ENCODE results near the gene VAT1L. TPM values are rescaled to one million over a fixed set of nuclear protein-coding genes. Genes with fewer than 3 reads are reported as not detected.
A peak's percentile ranks its signal among the peaks of the same experiment; 100 is the strongest.

Gene VAT1L
- total and polyA plus RNA-seq, 2 experiments from 2014 or later, result 11.0 to 24.4 TPM

DNA sequence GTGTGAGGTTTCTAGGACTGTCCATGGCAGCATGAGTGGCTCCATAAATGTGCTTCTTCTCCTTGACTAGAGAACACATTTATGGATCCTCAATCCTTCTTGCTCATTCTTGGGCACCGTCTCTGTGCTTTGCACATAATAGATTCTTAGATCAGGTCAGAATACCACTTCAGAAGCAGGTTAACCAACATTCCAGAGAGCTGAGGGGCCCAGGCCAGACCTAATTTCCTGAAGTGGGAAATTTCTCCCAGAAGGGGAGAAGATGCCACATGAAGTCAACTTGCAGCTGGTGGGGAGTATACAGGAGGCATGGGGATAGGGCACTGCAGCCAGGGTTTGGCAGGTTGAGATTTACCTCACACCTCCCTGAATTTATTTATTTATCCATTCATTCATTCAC, 24.4 kb upstream of the VAT1L start:
- H3K4me1 Mint-ChIP-seq, result no peaks in the 10 kb centered on the region
- Histone ChIP-seq H3K79me2 (replicated peaks; ENCODE audit: insufficient read depth) (no peaks in the 10 kb centered on the region), H3K4me1 (ENCODE audit: insufficient read depth) (no peaks in the 10 kb centered on the region), H3K4me3 (no peak overlapping the region), H3K9me2 (ENCODE audit: insufficient read depth) (peaks cover 5% of the 10 kb centered on the region; the same call in 1 of the 2 replicates), H3K4me2 (no peak overlapping the region), H3K36me3 (ENCODE audit: insufficient read depth) (no peaks in the 10 kb centered on the region), H2AFZ (no peak overlapping the region), H4K20me1 (replicated peaks; ENCODE audit: insufficient read depth) (no peaks in the 10 kb centered on the region), H3F3A (replicated peaks; ENCODE audit: low read depth) (no peaks in the 10 kb centered on the region), H3K27me3 (ENCODE audit: insufficient read depth) (no peaks in the 10 kb centered on the region), H3K27ac (ENCODE audit: low read depth) (no peak overlapping the region)
- H3K27me3 Mint-ChIP-seq (ENCODE audit: insufficient read depth, low read depth, poor library complexity), result no peaks in the 10 kb centered on the region
- TF ChIP-seq, protein P1, sequence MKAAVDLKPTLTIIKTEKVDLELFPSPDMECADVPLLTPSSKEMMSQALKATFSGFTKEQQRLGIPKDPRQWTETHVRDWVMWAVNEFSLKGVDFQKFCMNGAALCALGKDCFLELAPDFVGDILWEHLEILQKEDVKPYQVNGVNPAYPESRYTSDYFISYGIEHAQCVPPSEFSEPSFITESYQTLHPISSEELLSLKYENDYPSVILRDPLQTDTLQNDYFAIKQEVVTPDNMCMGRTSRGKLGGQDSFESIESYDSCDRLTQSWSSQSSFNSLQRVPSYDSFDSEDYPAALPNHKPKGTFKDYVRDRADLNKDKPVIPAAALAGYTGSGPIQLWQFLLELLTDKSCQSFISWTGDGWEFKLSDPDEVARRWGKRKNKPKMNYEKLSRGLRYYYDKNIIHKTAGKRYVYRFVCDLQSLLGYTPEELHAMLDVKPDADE (IDR thresholded peaks at IDR 0.05), result no peak
- ATAC-seq (no peak), DNase-seq (ENCODE audit: low spot score) (no peak)
- no peak overlapping the region for H3K27ac Mint-ChIP-seq
- H3K9me3 Mint-ChIP-seq, result no peaks in the 10 kb centered on the region; the same call in 2 of the 3 replicates
- no peaks in the 10 kb centered on the region for H3K36me3 Mint-ChIP-seq (ENCODE audit: low read depth)
- no peak overlapping the region for H3K4me3 Mint-ChIP-seq

DNA sequence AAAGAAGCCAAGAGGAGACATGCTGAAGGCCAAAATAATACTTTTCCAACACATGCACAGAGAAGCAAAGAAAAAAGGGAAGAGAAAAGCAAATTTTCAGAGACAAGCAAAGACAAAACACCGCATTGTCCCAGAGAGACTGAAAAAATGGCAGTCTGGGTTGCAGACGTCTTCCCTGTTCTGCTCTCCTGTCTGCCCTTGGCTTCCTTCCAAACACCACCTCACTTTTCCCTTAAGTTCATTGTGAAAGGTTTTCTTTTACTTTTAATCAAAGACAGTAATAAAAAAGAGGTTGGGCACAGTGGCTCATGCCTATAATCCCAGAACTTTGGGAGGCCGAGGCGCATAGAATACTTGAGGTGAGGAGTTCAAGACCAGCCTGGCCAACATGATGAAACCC, 21.2 kb upstream of the VAT1L start:
- TF ChIP-seq NANOG (IDR thresholded peaks at IDR 0.05; ENCODE audit: borderline replicate concordance), result no peak
- no peaks in the 10 kb centered on the region for H3K9me3 Mint-ChIP-seq
- no peaks in the 10 kb centered on the region for H3K27me3 ChIP-seq (ENCODE audit: insufficient read depth)

DNA sequence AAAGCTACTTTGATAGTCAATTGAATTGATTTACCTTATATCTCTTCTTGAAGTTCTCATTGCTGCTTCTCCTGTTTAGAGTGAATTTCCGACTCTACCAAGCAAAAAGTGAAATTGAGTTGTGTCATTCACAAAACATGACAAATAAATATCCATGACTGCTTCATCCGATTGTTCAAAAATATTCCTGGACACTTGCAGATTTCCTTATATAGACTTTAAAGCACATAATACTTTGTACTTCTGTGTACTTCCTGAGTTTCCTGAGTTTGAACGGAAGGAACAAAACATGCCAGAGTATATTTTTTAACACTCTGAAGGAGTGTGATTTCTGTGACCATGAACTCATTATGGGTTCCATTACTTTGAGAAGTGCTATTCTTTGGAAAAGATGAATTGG, 20.5 kb upstream of the VAT1L start:
- peaks cover 5% of the 10 kb centered on the region; the same call in 1 of the 2 replicates for H3K9me2 ChIP-seq (ENCODE audit: insufficient read depth)
- ATAC-seq, result no peak
- no peaks in the 10 kb centered on the region for H3K4me1 ChIP-seq (ENCODE audit: insufficient read depth)
- no peaks in the 10 kb centered on the region for H3K27me3 ChIP-seq (ENCODE audit: insufficient read depth)
- no peak overlapping the region for H3K27ac Mint-ChIP-seq
- H3F3A ChIP-seq (replicated peaks; ENCODE audit: low read depth), result no peaks in the 10 kb centered on the region
- no peak overlapping the region for H3K4me3 Mint-ChIP-seq
- H3K9me3 Mint-ChIP-seq, result no peaks in the 10 kb centered on the region
- no peaks in the 10 kb centered on the region for H3K36me3 Mint-ChIP-seq (ENCODE audit: low read depth)
- no peak for DNase-seq (ENCODE audit: low spot score)
- no peaks in the 10 kb centered on the region for H3K36me3 ChIP-seq (ENCODE audit: insufficient read depth)
- no peak overlapping the region for H3K4me2 ChIP-seq
- H3K4me1 Mint-ChIP-seq, result no peaks in the 10 kb centered on the region
- no peak overlapping the region for H3K4me3 ChIP-seq
- H3K27ac ChIP-seq (ENCODE audit: low read depth), result no peak overlapping the region
- H4K20me1 ChIP-seq (replicated peaks; ENCODE audit: insufficient read depth), result no peaks in the 10 kb centered on the region
- no peaks in the 10 kb centered on the region for H3K79me2 ChIP-seq (replicated peaks; ENCODE audit: insufficient read depth)
- no peaks in the 10 kb centered on the region for H3K27me3 Mint-ChIP-seq (ENCODE audit: insufficient read depth, low read depth, poor library complexity)
- H2AFZ ChIP-seq, result no peak overlapping the region
- TF ChIP-seq NANOG (IDR thresholded peaks at IDR 0.05; ENCODE audit: borderline replicate concordance), result no peak
- no peak for TF ChIP-seq EZH2 (IDR thresholded peaks at IDR 0.05; ENCODE audit: low read depth, unreplicated experiment)
- no peak for TF ChIP-seq ZNF114 (CRISPR knock-in tag; IDR thresholded peaks at IDR 0.05)
- no peak for TF ChIP-seq EZH2phosphoT487 (IDR thresholded peaks at IDR 0.05; ENCODE audit: unreplicated experiment)
- TF ChIP-seq STAT1 (IDR thresholded peaks at IDR 0.05; ENCODE audit: unreplicated experiment), result no peak
- TF ChIP-seq, protein P2, sequence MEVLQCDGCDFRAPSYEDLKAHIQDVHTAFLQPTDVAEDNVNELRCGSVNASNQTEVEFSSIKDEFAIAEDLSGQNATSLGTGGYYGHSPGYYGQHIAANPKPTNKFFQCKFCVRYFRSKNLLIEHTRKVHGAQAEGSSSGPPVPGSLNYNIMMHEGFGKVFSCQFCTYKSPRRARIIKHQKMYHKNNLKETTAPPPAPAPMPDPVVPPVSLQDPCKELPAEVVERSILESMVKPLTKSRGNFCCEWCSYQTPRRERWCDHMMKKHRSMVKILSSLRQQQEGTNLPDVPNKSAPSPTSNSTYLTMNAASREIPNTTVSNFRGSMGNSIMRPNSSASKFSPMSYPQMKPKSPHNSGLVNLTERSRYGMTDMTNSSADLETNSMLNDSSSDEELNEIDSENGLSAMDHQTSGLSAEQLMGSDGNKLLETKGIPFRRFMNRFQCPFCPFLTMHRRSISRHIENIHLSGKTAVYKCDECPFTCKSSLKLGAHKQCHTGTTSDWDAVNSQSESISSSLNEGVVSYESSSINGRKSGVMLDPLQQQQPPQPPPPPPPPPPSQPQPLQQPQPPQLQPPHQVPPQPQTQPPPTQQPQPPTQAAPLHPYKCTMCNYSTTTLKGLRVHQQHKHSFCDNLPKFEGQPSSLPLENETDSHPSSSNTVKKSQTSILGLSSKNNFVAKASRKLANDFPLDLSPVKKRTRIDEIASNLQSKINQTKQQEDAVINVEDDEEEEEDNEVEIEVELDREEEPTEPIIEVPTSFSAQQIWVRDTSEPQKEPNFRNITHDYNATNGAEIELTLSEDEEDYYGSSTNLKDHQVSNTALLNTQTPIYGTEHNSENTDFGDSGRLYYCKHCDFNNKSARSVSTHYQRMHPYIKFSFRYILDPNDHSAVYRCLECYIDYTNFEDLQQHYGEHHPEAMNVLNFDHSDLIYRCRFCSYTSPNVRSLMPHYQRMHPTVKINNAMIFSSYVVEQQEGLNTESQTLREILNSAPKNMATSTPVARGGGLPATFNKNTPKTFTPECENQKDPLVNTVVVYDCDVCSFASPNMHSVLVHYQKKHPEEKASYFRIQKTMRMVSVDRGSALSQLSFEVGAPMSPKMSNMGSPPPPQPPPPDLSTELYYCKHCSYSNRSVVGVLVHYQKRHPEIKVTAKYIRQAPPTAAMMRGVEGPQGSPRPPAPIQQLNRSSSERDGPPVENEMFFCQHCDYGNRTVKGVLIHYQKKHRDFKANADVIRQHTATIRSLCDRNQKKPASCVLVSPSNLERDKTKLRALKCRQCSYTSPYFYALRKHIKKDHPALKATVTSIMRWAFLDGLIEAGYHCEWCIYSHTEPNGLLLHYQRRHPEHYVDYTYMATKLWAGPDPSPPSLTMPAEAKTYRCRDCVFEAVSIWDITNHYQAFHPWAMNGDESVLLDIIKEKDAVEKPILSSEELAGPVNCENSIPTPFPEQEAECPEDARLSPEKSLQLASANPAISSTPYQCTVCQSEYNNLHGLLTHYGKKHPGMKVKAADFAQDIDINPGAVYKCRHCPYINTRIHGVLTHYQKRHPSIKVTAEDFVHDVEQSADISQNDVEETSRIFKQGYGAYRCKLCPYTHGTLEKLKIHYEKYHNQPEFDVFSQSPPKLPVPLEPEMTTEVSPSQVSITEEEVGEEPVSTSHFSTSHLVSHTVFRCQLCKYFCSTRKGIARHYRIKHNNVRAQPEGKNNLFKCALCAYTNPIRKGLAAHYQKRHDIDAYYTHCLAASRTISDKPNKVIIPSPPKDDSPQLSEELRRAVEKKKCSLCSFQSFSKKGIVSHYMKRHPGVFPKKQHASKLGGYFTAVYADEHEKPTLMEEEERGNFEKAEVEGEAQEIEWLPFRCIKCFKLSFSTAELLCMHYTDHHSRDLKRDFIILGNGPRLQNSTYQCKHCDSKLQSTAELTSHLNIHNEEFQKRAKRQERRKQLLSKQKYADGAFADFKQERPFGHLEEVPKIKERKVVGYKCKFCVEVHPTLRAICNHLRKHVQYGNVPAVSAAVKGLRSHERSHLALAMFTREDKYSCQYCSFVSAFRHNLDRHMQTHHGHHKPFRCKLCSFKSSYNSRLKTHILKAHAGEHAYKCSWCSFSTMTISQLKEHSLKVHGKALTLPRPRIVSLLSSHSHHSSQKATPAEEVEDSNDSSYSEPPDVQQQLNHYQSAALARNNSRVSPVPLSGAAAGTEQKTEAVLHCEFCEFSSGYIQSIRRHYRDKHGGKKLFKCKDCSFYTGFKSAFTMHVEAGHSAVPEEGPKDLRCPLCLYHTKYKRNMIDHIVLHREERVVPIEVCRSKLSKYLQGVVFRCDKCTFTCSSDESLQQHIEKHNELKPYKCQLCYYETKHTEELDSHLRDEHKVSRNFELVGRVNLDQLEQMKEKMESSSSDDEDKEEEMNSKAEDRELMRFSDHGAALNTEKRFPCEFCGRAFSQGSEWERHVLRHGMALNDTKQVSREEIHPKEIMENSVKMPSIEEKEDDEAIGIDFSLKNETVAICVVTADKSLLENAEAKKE (CRISPR knock-in tag; IDR thresholded peaks at IDR 0.05), result no peak

More for the DNA sequence above, 21.2 kb upstream of the VAT1L start:
- no peak for DNase-seq (ENCODE audit: low spot score)
- Mint-ChIP-seq H3K4me1 (no peaks in the 10 kb centered on the region), H3K4me3 (no peak overlapping the region), H3K27me3 (ENCODE audit: insufficient read depth, low read depth, poor library complexity) (no peaks in the 10 kb centered on the region), H3K27ac (no peak overlapping the region), H3K36me3 (ENCODE audit: low read depth) (no peaks in the 10 kb centered on the region)
- H3K4me1 ChIP-seq (ENCODE audit: insufficient read depth), result no peaks in the 10 kb centered on the region
- no peak overlapping the region for H3K27ac ChIP-seq (ENCODE audit: low read depth)
- H3K4me2 ChIP-seq, result no peak overlapping the region
- H3F3A ChIP-seq (replicated peaks; ENCODE audit: low read depth), result no peaks in the 10 kb centered on the region
- H3K36me3 ChIP-seq (ENCODE audit: insufficient read depth), result no peaks in the 10 kb centered on the region
- no peaks in the 10 kb centered on the region for H3K79me2 ChIP-seq (replicated peaks; ENCODE audit: insufficient read depth)
- no peak for ATAC-seq
- no peak overlapping the region for H3K4me3 ChIP-seq
- H4K20me1 ChIP-seq (replicated peaks; ENCODE audit: insufficient read depth), result no peaks in the 10 kb centered on the region
- H3K9me2 ChIP-seq (ENCODE audit: insufficient read depth), result peaks cover 5% of the 10 kb centered on the region; the same call in 1 of the 2 replicates
- H2AFZ ChIP-seq, result peak overlapping the region; percentile 63; the same call in 1 of the 2 replicates

Data from GM23338 (cell line).